Smooth muscle cell (in vitro differentiated cells): ENCODE results near the gene CACNA2D3. TPM values are rescaled to one million over a fixed set of nuclear protein-coding genes. Genes with fewer than 3 reads are reported as not detected.

Experiments used
- DNase-seq: peaks from one replicate; lab custom pipeline; 2025; ENCODE audit not compliant: unreplicated experiment; lab: John Stamatoyannopoulos, UW
- H2AFZ ChIP-seq: fragments of 200-600 bp; sonication (generic); 2 replicates; pipeline ENCODE4 v1.6.0; 2016; ENCODE audit warnings: antibody characterized with exemption, low read depth, mild to moderate bottlenecking
- H3F3A ChIP-seq: fragments of 200-600 bp; sonication (generic); 2 replicates; pipeline ENCODE4 v1.6.0; 2017; ENCODE audit warnings: antibody characterized with exemption, low read depth
- H3K27ac ChIP-seq: fragments of 200-600 bp; sonication (generic); 2 replicates; pipeline ENCODE4 v1.5.1; 2016; ENCODE audit warnings: low read depth, mild to moderate bottlenecking
- H3K27me3 ChIP-seq: fragments of 200-600 bp; sonication (generic); 2 replicates; pipeline ENCODE4 v1.6.1; 2016; ENCODE audit warnings: low read depth, mild to moderate bottlenecking
- H3K36me3 ChIP-seq: fragments of 200-600 bp; sonication (generic); 2 replicates; pipeline ENCODE4 v1.5.1; 2016; ENCODE audit warnings: low read depth
- H3K4me1 ChIP-seq: fragments of 200-600 bp; sonication (generic); 2 replicates; pipeline ENCODE4 v1.5.1; 2016; ENCODE audit warnings: low read depth
- H3K4me2 ChIP-seq: fragments of 200-600 bp; sonication (generic); 2 replicates; pipeline ENCODE4 v1.6.0; 2016; ENCODE audit warnings: mild to moderate bottlenecking
- H3K4me3 ChIP-seq: fragments of 200-600 bp; sonication (generic); 2 replicates; pipeline ENCODE4 v1.5.1; 2016; ENCODE audit warnings: mild to moderate bottlenecking
- H3K79me2 ChIP-seq: fragments of 200-600 bp; sonication (generic); 2 replicates; pipeline ENCODE4 v1.6.0; 2016; ENCODE audit warnings: low read depth, mild to moderate bottlenecking
- H3K9ac ChIP-seq: fragments of 200-600 bp; sonication (generic); 2 replicates; pipeline ENCODE4 v1.6.0; 2016; ENCODE audit warnings: low read depth
- H3K9me3 ChIP-seq: fragments of 200-600 bp; sonication (generic); replicated peaks from 2 replicates; pipeline ENCODE4 v1.5.1; 2016; ENCODE audit warnings: low read depth
- H4K20me1 ChIP-seq: fragments of 200-600 bp; sonication (generic); 2 replicates; pipeline ENCODE4 v1.6.0; 2016; ENCODE audit warnings: low read depth
- CTCF ChIP-seq: fragments of 200-600 bp; sonication (generic); IDR thresholded peaks from 2 replicates; pipeline ENCODE4 v1.5.1; 2017; ENCODE audit warnings: borderline replicate concordance, mild to moderate bottlenecking, antibody characterized with exemption; ENCODE audit not compliant: insufficient read depth, poor library complexity, severe bottlenecking
- WGBS: methylation state at CpG from one replicate; pipeline ENCODE4 v1.1.7; 2016; ENCODE audit warnings: low lambda C conversion rate; 5-methylcytosine and 5-hydroxymethylcytosine counted together
- polyA plus RNA-seq: library from polyadenylated mRNA; unstranded; fragments of >200 nt; fragmentation: Nextera tagmentation; extraction: Ambion mirVana; gene quantifications from 2 replicates; pipeline ENCODE4 v1.2.1, GENCODE V29; 2016
- total RNA-seq: library from RNA; depleted of rRNA; stranded (reverse); fragments of >200 nt; gene quantifications from 2 replicates; pipeline ENCODE4 v1.2.3, GENCODE V29; 2014

CACNA2D3 gene
- total and polyA plus RNA-seq, 2 experiments from 2014 or later = 0.15 to 0.90 TPM

- Histone ChIP-seq H3K9ac (no peak overlapping the region), H3K4me3 (no peak overlapping the region), H3K27me3 (peaks cover 11% of the 10 kb centered on the region), H2AFZ (no peak overlapping the region), H3K27ac (no peak overlapping the region), H3K9me3 (peaks cover 3% of the 10 kb centered on the region), H3K4me2 (no peak overlapping the region), H3K36me3 (no peaks in the 10 kb centered on the region), H3F3A (peaks cover 4% of the 10 kb centered on the region), H3K4me1 (peaks cover 3% of the 10 kb centered on the region), H4K20me1 (no peaks in the 10 kb centered on the region), H3K79me2 (no peaks in the 10 kb centered on the region)
- no peak for DNase-seq
- no peak for TF ChIP-seq CTCF
- 71% methylated on average over 3 of the region's 3 CpGs for WGBS
Observed at GRCh38 chr3:54528668-54529067, 406.3 kb downstream of the CACNA2D3 start.

- Histone ChIP-seq H2AFZ (no peak overlapping the region), H3K36me3 (no peaks in the 10 kb centered on the region), H3K79me2 (no peaks in the 10 kb centered on the region), H3F3A (peaks cover 4% of the 10 kb centered on the region), H3K9me3 (peaks cover 2% of the 10 kb centered on the region), H3K4me2 (no peak overlapping the region), H3K27ac (no peak overlapping the region), H3K9ac (no peak overlapping the region), H4K20me1 (no peaks in the 10 kb centered on the region), H3K27me3 (peaks cover 11% of the 10 kb centered on the region), H3K4me1 (peaks cover 3% of the 10 kb centered on the region), H3K4me3 (no peak overlapping the region)
- WGBS = 96% methylated on average over 5 of the region's 5 CpGs
- TF ChIP-seq CTCF = no peak
- DNase-seq = no peak
Observed at GRCh38 chr3:54530091-54530490, 407.7 kb downstream of the CACNA2D3 start.

- peaks cover 15% of the 10 kb centered on the region for H3K27me3 ChIP-seq
- no peaks in the 10 kb centered on the region for H3K79me2 ChIP-seq
- TF ChIP-seq CTCF = no peak
- no peaks in the 10 kb centered on the region for H3K9me3 ChIP-seq
- no peaks in the 10 kb centered on the region for H4K20me1 ChIP-seq
- H2AFZ ChIP-seq = no peak overlapping the region
- no peak overlapping the region for H3K4me2 ChIP-seq
- no peak for DNase-seq
- no peak overlapping the region for H3K27ac ChIP-seq
- H3K4me3 ChIP-seq = no peak overlapping the region
- H3K9ac ChIP-seq = no peak overlapping the region
- H3F3A ChIP-seq = peaks cover 4% of the 10 kb centered on the region
- no peaks in the 10 kb centered on the region for H3K36me3 ChIP-seq
- H3K4me1 ChIP-seq = peaks cover 3% of the 10 kb centered on the region
- WGBS = 83% methylated on average over 5 of the region's 5 CpGs
Observed at GRCh38 chr3:54530944-54531343, 408.6 kb downstream of the CACNA2D3 start.

GRCh38 chr3:54531741-54532140 is 409.4 kb downstream of the CACNA2D3 start:
- H3K4me1 ChIP-seq = peaks cover 3% of the 10 kb centered on the region
- H3K9me3 ChIP-seq = no peaks in the 10 kb centered on the region
- no peak overlapping the region for H3K4me3 ChIP-seq
- no peaks in the 10 kb centered on the region for H3K79me2 ChIP-seq
- no peak overlapping the region for H3K4me2 ChIP-seq
- H3K36me3 ChIP-seq = no peaks in the 10 kb centered on the region
- 87% methylated on average over 6 of the region's 6 CpGs for WGBS
- H3K9ac ChIP-seq = no peak overlapping the region
- peaks cover 23% of the 10 kb centered on the region for H3K27me3 ChIP-seq
- H3K27ac ChIP-seq = no peak overlapping the region
- no peak for TF ChIP-seq CTCF
- peaks cover 4% of the 10 kb centered on the region for H3F3A ChIP-seq
- H2AFZ ChIP-seq = no peak overlapping the region
- H4K20me1 ChIP-seq = no peaks in the 10 kb centered on the region
- DNase-seq = no peak
